ENCODE measurements around the gene EXOC3. TPM values are rescaled to one million over a fixed set of nuclear protein-coding genes. Genes with fewer than 3 reads are reported as not detected.

The EXOC3 gene
- total RNA-seq, 1 experiment from 2014 or later = 31.3 TPM

DNA sequence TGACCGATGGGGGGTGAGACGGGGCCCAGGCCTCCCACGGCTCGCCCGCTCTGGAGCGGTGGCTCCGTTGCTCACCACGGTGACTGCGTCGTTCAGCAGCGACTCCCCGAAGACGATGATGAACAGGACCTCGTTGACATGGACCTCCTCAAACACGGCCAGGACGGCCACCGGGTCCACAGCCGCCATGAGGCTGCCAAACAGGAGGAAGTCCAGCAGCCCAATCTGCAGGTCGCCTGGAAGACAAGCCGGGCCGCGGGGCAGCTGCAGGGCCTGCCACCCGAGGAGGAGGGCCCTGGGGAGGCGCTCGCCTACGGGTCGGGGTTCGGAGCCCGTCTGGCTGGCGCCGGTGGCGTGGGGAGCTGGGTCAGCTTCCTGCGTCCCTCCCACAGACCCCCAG, 45.3 kb downstream of the EXOC3 start:
- BruUV-seq (replicated peaks) = no TSS peak
- no peaks in the 10 kb centered on the region for H3K27me3 ChIP-seq (ENCODE audit: low read length)
- no peaks in the 10 kb centered on the region for H3K36me3 ChIP-seq (ENCODE audit: low read depth, low read length)
- H2AFZ ChIP-seq (ENCODE audit: low read length) = no peak overlapping the region
- DNase-seq (no peak), ATAC-seq (no peak)
- no peaks in the 10 kb centered on the region for H3K79me2 ChIP-seq (ENCODE audit: low read length)
- H3F3A ChIP-seq (ENCODE audit: low read length, unreplicated experiment) = no peaks in the 10 kb centered on the region
- H3K27ac ChIP-seq (ENCODE audit: low read length) = no peak overlapping the region
- no peak overlapping the region for H3K9ac ChIP-seq (ENCODE audit: low read length)
- no peaks in the 10 kb centered on the region for H3K9me2 ChIP-seq (replicated peaks; ENCODE audit: low read length)
- H3K9me3 ChIP-seq (ENCODE audit: low read length) = no peaks in the 10 kb centered on the region
- ChIA-PET POLR2A (ENCODE audit: unreplicated experiment) (no interaction called here), CTCF (no interaction called here)
- H3K4me3 ChIP-seq (ENCODE audit: low read length) = no peak overlapping the region
- H4K20me1 ChIP-seq (ENCODE audit: low read length) = no peaks in the 10 kb centered on the region
- H3K4me1 ChIP-seq (ENCODE audit: insufficient read depth, low read length) = no peaks in the 10 kb centered on the region
- H3K4me2 ChIP-seq (ENCODE audit: low read length) = no peak overlapping the region
- intact Hi-C loops (cut with micrococcal nuclease) = no loop called here
- TF ChIP-seq EZH2phosphoT487 (IDR thresholded peaks at IDR 0.05; ENCODE audit: borderline replicate concordance, low read length) (no peak), EZH2 (IDR thresholded peaks at IDR 0.05; ENCODE audit: low read length, unreplicated experiment) (no peak)
- TF ChIP-seq, protein P1, sequence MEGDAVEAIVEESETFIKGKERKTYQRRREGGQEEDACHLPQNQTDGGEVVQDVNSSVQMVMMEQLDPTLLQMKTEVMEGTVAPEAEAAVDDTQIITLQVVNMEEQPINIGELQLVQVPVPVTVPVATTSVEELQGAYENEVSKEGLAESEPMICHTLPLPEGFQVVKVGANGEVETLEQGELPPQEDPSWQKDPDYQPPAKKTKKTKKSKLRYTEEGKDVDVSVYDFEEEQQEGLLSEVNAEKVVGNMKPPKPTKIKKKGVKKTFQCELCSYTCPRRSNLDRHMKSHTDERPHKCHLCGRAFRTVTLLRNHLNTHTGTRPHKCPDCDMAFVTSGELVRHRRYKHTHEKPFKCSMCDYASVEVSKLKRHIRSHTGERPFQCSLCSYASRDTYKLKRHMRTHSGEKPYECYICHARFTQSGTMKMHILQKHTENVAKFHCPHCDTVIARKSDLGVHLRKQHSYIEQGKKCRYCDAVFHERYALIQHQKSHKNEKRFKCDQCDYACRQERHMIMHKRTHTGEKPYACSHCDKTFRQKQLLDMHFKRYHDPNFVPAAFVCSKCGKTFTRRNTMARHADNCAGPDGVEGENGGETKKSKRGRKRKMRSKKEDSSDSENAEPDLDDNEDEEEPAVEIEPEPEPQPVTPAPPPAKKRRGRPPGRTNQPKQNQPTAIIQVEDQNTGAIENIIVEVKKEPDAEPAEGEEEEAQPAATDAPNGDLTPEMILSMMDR (conservative IDR thresholded peaks at IDR 0.05; ENCODE audit: low read depth, low read length) = no peak

DNA sequence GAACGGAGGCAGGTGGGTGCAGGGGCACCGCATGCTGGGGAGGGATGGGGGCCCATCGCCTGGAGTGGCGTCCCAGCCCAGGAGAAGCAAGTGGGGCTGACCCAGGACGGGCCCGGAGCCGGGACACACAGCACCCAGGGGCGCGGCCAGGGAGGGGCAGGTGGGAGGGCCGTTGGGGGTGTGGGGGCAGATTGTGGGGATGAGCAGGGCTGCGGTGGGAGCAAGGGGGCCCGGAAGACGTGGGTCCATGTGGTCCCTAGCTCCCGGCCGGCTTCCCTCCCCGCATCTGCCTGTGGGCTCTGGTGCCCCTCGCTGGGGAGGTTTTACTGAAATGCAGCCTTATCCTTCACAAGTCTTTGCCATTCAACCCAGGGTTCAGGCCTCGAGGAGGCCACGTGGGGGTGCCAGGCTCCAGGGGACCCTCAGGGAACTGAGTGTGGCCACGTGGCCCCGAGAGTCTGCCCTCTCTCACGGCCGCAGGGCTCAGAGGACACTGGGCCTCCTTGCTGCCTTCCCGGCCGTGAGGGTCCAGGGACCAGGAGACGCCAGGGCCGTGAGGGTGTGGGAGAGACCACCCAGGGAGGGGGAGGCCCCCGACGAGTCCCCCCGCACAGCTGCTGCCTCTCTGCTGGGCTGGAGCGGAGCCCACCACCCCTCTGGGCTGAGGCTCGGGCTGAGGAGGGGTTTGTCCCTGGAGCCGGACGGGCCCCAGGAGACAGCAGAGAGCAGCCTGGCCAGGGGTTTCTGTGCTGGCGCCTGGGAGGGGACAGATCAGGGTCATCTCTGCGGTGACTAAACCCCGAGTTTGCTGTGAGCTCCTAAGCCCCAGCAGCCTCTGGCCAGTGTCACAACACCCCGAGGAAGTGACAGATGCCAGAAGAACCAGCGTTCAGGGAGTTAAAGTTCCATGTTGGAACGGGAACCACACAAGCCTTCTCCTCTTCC, 46.0 kb downstream of the EXOC3 start:
- no peaks in the 10 kb centered on the region for H3K36me3 ChIP-seq (ENCODE audit: low read depth, low read length)
- no peak overlapping the region for H3K4me2 ChIP-seq (ENCODE audit: low read length)
- H3K4me1 ChIP-seq (ENCODE audit: insufficient read depth, low read length) = no peaks in the 10 kb centered on the region
- H3K27ac ChIP-seq (ENCODE audit: low read length) = no peak overlapping the region
- H2AFZ ChIP-seq (ENCODE audit: low read length) = no peak overlapping the region
- TF ChIP-seq EZH2 (IDR thresholded peaks at IDR 0.05; ENCODE audit: low read length, unreplicated experiment) (no peak), EZH2phosphoT487 (IDR thresholded peaks at IDR 0.05; ENCODE audit: borderline replicate concordance, low read length) (no peak)
- TF ChIP-seq, protein P1 (conservative IDR thresholded peaks at IDR 0.05; ENCODE audit: low read depth, low read length) = no peak
- H3K9me2 ChIP-seq (replicated peaks; ENCODE audit: low read length) = no peaks in the 10 kb centered on the region
- CTCF ChIA-PET = no interaction called here
- no peak overlapping the region for H3K9ac ChIP-seq (ENCODE audit: low read length)
- H3K4me3 ChIP-seq (ENCODE audit: low read length) = no peak overlapping the region
- DNase-seq = no peak
- intact Hi-C loops (cut with micrococcal nuclease) = no loop called here
- no peaks in the 10 kb centered on the region for H3K27me3 ChIP-seq (ENCODE audit: low read length)
- H4K20me1 ChIP-seq (ENCODE audit: low read length) = no peaks in the 10 kb centered on the region
- POLR2A ChIA-PET (ENCODE audit: unreplicated experiment) = no interaction called here
- BruUV-seq (replicated peaks) = no TSS peak
- no peaks in the 10 kb centered on the region for H3K79me2 ChIP-seq (ENCODE audit: low read length)
- H3F3A ChIP-seq (ENCODE audit: low read length, unreplicated experiment) = no peaks in the 10 kb centered on the region
- no peak for ATAC-seq
- no peaks in the 10 kb centered on the region for H3K9me3 ChIP-seq (ENCODE audit: low read length)

DNA sequence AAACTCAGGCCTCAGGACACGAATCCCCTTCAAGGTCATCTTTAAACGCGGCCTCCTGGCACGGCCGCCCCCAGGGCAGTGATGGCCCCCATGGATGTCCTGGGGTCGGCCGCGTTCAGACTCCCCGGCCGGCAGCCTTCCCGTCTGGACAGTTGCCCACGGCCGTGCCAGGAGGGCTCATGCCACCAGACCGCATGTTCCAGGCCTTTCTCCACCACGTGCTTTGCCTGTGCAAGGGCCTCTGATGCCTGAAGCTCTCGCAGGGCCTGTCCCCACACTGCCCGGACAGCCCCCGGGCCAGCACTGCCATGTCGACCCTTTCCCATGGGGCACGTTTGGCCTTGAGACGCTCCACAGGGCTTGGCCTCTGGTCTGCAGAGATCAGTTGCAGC, 46.7 kb downstream of the EXOC3 start:
- Histone ChIP-seq H3K4me2 (ENCODE audit: low read length) (no peak overlapping the region), H3K9me3 (ENCODE audit: low read length) (no peaks in the 10 kb centered on the region), H2AFZ (ENCODE audit: low read length) (no peak overlapping the region), H4K20me1 (ENCODE audit: low read length) (no peaks in the 10 kb centered on the region), H3F3A (ENCODE audit: low read length, unreplicated experiment) (no peaks in the 10 kb centered on the region), H3K4me3 (ENCODE audit: low read length) (no peak overlapping the region), H3K4me1 (ENCODE audit: insufficient read depth, low read length) (no peaks in the 10 kb centered on the region), H3K9me2 (replicated peaks; ENCODE audit: low read length) (no peaks in the 10 kb centered on the region), H3K9ac (ENCODE audit: low read length) (no peak overlapping the region), H3K27ac (ENCODE audit: low read length) (no peak overlapping the region), H3K27me3 (ENCODE audit: low read length) (no peaks in the 10 kb centered on the region), H3K36me3 (ENCODE audit: low read depth, low read length) (no peaks in the 10 kb centered on the region), H3K79me2 (ENCODE audit: low read length) (no peaks in the 10 kb centered on the region)
- BruUV-seq (replicated peaks) = no TSS peak
- CTCF ChIA-PET = no interaction called here
- POLR2A ChIA-PET (ENCODE audit: unreplicated experiment) = no interaction called here
- TF ChIP-seq EZH2phosphoT487 (IDR thresholded peaks at IDR 0.05; ENCODE audit: borderline replicate concordance, low read length) = no peak
- TF ChIP-seq, protein P1 (conservative IDR thresholded peaks at IDR 0.05; ENCODE audit: low read depth, low read length) = no peak
- no peak for TF ChIP-seq EZH2 (IDR thresholded peaks at IDR 0.05; ENCODE audit: low read length, unreplicated experiment)
- ATAC-seq (no peak), DNase-seq (no peak)
- intact Hi-C loops (cut with micrococcal nuclease) = no loop called here
